SHP77 (cell line): Measurements from ENCODE around the gene DPYSL5.
A peak's percentile ranks its signal among the peaks of the same experiment; 100 is the strongest.
"Not testable (repeated sequence)": the region's sequence is repeated elsewhere in the genome, so short reads cannot be mapped to it uniquely, and the experiment has no call there.

Experiments
- DNase-seq, 2 experiments: peaks; one replicate each; lab custom pipeline; 2025; lab: John Stamatoyannopoulos, UW

DPYSL5 gene

DNA sequence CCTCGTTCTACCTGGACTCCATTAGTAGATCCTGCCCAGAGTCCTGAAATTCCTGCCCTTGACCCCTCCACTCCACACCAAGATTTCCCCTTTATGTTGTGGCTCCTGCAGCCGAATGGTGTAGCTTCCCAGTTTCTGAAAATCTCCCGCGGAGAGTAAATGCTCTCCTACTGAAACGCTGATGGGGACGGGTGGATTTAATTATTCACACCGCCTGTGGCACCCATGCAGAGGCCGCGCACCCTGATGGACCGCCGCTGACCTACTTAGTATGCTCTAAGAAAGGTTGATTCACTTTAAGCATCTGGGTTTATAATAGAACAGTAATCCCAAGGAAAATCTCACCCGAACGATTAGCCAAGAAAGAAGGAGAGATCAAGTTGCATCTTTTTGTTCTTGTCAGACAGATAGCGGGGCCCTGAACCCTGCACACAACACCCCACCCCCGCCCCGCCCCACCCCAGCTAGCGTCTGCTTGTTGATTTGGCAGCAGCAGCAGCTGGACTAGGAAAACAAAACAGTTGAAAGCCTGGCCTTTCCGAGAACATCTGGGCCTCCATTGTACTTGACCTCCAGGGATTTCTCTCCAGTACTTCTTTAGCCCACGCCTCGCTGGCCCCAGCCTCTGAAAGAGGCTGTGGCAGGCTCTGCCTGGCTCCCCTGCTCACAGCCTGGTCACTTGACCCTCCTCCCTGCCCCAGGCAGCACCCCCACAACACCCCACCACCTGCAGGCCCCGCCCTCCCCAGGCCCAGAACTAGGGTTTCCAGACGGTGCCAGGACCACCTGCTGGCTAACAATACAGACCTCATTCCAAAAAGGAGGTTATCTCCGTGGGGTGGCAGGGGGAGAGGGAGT lies 53.6 kb downstream of the DPYSL5 start:
- no peak for DNase-seq

DNA sequence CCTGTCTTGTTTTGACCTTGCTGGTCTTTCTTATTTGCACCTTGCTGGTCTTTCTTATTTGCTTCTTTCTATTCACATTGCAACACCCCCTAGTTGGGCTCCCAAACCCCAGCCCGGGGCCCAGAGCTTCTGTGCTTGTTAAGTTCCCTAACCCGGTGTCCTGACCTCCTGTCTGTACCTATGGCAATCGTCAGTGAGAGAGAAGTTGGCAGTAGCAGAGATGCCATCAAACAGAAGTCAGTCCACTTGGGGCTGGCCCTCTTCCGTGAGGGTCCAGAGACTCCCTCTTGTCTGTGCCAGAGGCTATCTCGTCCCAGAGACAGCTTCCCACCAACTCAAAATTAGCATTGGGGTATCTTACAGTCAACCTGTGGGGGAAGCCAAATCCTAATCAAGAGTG lies 55.7 kb downstream of the DPYSL5 start:
- DNase-seq, result no peak

DNA sequence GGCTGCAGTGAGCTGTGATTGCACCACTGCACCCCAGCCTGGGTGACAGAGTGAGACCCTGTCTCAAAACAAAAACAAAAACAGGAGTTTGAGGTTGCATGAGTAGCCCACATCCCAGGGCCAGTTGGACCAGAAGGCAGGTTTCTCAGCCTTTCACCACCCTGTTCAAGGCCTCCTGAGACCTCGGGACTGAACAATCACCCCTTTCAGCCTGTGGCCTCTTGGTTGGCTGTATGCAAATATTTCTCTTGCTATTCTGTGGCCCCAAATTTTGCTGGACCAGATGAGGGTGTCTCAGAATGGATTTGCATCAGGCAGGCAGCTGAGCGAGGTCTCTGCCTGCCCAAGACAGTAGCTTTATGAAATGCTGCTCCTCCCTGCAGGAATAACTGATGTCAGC lies 56.9 kb downstream of the DPYSL5 start:
- no peak for DNase-seq

DNA sequence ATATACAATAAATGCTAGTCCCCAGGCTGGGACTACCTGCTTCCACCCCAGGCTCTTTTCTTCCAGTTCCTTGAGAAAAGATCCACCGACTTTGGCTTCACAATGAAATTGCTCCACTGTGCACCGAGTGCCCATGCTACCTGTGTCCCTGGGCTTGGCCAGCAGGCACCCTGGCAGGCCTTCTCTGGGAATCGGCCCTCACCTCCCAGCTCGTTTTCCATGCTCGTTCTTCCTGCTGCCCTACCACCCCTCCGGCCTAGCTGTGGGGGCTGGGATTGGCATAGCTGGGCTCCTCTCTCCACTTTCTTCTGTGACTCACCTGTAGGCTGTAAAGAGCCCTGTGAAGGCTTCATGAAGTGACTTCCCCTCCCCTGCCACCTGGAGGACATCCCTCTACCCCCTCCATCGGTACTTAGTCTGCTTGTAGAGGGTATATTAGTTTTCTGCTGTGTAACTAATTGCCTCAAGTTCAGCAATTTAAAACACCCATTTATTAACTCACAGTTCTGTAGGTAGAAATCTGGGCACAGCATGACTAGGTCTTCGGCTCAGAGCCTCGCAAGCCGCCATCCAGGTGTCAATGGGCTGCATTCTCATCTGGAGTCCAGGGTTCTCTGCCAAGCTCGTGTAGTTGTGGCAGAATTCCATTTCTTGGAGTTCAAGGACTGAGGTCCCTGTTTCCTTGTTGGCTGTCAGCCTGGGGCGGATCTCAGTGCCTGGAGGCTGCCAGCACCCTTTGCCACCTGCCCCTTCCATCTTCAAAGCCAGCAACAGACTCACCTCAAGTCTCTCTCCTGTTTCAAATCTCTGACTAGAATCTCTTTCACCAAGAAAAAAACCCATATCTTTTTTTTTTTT lies 57.6 kb downstream of the DPYSL5 start:
- no peak for DNase-seq

DNA sequence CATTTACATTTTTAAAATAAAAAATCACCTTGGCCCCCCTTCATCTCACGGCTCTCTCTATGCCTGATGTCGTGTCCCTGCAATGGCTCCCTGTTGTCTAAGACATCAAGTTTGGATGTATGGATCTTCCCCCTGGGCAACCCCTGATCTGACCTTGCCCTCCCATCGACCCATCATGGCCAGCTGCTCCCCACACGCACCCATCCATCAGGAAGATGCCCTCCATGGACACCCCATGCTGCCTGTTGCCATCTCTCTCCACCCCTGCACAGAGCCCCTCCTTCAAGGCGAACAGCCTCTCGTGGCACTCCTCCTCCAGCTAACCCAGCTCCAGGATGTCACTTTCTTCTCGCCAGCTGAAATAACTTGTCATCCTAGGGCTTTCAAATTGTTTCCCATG lies 59.5 kb downstream of the DPYSL5 start:
- no peak for DNase-seq

DNA sequence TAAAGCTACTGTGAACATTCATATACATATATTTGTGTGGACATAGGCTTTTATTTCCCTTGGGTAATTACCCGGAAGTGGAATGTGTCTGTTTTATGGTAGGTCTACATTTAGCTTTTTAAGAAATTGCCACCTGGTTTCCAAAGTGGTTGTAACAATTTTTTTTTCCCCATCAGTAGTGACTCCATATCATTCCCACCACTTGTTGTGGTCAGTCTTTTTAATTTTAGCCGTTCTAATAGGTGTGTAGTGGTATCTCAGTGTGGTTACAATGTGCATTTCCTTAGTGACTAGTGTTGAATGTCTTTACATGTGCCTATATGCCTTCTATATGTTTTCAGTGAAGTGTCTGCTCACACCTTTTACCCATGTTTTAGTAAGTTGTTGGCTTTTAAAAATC lies 62.2 kb downstream of the DPYSL5 start:
- no peak for DNase-seq

DNA sequence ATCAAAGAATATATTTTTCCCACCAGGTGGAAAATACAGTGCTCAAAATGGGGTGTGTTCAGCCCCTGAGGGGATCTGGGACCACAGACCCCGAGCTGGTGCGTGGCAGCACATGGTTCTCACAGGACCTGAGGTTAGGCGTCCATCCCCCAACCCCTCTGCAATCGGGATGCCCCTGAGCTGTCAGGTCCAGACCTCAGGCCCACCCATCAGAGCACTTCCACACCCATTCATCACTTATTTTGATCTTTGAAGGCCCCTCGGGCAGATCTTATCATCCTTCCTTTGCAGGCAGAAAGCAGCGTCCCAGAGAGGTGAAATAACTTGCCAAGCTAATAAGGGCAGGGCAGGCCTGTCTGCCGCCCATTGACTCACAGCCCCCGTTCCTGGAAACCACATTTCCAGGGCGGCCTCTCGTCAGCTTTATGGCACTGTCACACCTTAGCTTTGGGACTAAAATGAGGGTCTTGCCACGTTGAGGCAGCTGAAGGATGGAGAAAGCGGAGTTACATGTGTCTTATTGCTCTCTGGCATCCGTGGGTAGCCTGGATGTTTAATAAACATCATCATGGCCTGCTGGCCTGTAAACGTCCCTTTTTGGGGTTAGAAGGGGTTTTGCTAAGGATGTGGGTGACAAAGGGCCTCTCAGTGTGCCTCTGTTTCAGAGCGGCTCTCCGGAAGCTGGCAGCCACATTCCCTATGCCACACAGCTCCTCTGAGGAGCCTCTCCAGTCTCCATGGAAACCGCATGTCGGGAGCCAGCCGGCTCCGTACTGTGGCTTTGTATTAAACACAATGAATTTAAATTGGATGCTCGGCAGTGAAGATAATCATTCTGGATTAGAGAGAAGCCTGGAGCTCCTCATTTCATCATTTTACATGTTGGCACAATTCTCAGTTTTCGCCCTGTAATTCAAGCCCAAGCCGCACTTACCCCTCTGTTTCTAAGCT lies 64.3 kb downstream of the DPYSL5 start:
- DNase-seq, result no peak

DNA sequence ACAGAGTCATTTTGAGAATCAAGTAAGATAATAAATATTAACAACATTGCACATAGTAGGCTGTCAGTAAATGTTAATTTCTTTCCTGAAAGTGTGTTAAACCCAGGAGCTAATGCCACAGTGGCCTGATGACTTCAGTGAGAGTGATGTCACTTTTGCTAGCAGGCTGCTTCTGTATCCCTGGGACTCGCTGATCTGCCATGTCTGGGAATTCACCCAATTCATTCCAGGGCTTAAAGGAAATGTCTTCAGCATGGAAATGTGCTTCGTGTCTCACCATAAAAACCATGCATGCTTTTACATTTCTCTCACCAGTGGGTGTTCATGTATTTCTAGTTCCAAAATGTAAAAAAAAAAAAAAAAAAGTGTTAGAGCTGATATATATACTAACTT lies 65.7 kb downstream of the DPYSL5 start:
- DNase-seq, result no peak

DNA sequence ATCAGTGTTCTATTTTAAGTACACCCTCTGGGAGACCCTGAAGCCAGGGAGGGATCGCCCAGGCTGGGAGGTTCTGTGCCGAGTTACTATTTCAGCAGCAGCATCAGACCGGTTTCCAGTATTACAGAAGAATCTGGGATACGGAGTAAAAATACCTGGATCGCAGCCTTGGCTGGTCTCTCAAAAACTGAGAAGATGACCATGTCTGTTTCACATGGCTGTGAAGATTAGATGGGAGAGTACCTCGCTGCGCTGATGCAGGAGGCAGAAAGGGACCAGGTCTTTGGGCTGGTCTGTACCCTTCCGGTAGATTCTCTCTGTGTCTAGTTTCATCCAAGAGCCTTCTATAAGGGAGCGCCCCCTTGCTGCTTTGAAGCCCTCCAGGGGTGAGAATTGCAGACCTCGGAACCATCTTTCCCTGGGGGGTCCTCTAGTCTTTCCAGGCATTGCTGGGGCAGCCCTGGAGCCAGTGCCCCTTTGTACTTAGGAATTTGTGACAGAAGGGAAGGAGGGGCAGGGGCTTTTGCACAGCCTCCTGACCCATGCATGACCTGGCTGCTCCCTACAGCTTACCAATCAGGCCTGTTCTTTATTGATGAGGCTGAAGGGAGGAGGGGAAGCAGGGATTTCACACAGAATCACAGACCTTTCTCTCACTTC lies 66.2 kb downstream of the DPYSL5 start:
- DNase-seq, result no peak

DNA sequence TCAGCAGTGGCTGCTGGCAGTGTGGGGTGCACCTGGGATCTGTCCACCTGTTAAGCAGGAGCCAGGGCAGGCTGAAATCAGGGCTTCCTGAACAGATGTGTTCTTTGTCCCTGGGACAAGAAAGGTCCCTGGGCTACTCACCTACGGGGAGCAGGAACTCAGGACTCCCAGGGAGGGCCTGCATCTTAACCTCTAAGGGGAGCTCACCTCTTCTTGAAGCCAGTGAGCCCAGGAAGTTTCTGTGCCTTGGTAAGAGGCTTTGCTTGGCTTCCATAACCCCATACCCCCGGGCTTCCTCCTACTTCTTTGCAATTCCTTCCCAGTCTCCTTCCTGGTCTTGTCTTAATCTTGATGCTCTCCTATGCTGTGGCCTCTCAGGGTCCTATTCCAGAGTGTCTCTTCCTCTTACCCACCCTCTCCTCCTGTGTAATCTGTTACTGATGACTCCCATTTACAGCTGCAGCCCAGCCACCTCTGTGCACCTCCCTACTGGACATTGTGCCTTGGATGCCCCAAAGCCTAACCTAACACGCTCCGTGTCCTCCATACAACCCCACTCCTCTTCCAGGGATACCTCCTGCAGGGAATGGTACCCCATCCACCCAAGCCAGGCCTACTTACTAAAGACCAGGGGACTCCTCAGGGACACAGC lies 66.9 kb downstream of the DPYSL5 start:
- DNase-seq, result no peak

DNA sequence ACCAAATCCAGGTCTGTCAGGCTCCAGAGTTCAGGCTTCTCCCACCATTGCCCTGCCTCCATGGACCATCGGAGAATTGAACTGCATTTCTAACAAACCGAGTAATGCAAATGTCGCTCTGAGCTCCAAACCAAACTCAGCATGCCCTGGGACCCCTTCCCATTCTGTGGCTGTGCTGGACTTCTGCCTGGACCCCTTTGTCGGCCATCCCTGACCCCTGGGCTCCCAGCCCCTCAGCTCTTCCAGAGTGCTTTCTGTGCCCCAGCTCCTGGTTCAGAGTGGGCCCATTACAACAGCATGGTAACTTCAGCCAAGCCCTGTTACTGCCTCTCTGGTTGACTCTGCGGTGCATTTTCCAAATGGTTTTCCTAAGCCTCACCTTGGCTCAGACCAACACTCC lies 67.4 kb downstream of the DPYSL5 start:
- no peak for DNase-seq

DNA sequence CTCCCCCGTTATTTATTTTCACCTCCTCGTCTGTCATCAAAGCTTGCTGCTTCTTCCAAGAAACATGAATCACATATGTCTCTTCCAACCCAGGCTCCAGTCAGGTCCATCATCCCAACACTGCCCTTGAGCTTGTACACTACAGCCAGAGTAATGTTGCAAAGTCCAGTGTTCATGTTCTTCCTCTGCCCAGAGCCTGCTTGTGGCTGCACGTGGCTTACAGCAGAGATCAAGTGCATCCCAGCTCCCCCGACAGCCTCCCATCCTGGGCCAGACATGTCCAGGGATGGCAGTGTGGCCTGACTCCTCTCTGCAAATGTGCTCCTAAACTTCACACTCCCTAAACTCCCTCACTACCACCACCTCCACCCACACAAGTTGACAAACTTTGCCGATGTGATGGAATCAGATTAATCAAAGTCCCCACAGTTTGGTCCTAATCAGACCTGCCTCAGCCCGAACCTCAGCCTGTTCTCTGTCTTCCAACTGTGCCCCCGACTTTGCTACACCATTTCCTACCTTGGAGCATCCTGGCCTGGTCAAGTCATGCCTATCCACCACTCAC lies 68.3 kb downstream of the DPYSL5 start:
- no peak for DNase-seq

DNA sequence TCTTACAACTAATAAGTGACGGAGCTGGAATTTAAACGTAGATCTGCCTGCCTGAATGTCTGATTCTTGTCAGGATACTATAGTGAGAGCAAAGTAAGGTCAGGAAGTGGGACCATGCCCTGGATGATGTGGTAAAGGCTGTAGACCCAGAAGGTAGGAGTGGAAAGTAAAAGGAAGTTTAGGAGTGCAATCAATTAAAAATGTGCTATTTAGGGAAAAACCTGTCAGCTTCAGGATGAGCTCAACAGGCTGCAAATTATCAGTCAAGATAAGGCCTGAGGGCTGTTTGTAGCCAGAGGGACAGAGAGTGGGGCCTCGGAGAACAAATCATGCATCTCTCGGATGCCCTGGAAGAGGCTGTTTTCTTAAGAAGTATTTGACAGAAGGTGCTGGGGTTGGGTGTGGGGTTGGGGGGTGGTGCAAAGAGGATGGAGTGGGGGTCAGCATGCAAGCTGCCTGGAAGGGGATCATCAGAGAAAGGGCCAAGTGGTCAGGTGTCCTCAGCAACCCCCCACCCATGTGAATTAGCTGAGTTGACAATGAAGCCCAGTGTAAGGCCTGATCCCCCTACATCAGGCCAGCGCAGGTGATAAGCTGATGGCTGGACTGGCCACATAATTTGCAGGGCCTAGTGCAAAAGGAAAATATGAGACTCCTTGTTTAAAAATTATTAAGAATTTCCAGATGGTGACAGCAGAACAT lies 69.4 kb downstream of the DPYSL5 start:
- DNase-seq, result no peak

DNA sequence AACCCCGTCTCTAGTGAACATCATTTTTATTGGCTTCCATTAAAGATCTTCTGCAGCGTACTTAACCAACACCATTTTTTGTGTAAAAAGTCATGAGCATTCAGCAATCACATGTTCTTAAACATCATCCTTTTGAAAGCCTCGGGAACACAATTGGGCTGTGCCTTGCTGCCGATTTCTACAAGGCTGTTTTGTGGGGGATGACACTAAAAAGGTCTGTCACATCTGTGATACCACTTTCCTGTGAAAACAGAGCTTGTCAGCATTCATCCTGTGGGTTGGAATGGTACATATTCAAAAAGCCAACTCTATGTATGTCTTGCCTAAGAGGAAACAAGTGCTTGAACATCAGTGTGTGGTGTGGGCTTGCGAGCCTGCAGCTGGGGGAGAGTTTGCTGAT lies 73.4 kb downstream of the DPYSL5 start:
- DNase-seq, result no peak

DNA sequence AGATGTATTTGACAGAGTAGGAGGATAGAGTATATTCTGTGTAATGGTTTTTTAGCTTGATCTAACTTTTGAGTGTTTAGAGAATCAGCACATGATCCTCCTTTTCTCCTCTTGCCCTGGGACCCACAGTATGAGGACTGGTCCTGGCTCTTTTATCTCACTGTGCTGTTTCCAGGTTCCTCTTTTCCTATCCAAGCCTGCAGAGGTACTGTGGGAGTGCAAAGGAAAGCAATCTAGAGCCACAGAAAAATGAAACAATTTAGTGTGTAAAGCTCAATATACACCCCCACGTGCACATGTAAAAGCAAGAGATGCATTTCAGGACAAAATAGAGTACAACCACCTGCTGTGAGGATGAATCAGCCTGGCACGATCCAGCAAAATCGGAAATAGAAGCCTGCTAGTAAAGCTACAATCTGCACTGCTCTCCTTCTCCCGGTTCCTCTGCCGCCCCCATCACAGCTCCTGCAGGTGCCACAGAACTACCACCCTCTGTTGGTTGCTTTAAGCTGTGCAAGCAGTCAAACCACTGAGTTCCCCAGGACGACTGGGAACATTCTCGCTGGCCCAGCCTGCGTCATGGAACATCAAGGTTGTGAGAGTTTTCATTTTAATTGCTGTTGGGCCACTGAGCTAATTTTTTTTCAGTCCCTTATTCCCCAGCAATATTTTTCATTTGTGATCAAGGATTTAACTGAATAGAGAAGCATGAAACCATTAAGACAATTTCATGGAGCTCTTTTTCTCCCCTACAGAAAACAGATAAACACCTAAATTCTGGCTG lies 74.7 kb downstream of the DPYSL5 start:
- DNase-seq, result peak; percentile 16 to 44

DNA sequence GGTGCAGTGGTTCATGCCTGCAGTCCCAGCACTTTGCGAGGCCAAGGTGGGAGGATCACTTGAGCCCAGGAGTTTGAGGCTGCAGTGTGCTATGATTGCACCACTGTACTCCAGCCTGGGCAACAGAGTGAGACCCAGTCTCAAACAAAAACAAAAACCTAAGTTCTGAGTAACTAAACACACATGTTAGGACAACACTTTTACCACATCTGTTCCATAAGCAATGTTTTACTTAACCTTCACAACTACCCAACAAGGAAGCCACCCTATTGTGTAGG lies 75.2 kb downstream of the DPYSL5 start:
- not testable (repeated sequence) for DNase-seq

DNA sequence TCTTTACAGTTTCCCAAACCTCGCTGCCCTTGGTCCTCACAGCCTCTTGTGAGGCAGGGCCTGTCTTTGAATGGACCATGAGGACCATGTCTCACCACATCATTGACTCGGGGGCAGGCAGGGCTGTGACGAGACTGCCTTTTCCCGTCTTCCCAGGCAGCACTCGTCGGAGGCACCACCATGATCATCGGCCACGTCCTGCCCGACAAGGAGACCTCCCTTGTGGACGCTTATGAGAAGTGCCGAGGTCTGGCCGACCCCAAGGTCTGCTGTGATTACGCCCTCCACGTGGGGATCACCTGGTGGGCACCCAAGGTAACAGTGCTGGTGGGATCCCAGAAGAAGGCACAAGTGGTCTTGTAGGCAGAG lies 76.8 kb downstream of the DPYSL5 start:
- DNase-seq, result no peak

DNA sequence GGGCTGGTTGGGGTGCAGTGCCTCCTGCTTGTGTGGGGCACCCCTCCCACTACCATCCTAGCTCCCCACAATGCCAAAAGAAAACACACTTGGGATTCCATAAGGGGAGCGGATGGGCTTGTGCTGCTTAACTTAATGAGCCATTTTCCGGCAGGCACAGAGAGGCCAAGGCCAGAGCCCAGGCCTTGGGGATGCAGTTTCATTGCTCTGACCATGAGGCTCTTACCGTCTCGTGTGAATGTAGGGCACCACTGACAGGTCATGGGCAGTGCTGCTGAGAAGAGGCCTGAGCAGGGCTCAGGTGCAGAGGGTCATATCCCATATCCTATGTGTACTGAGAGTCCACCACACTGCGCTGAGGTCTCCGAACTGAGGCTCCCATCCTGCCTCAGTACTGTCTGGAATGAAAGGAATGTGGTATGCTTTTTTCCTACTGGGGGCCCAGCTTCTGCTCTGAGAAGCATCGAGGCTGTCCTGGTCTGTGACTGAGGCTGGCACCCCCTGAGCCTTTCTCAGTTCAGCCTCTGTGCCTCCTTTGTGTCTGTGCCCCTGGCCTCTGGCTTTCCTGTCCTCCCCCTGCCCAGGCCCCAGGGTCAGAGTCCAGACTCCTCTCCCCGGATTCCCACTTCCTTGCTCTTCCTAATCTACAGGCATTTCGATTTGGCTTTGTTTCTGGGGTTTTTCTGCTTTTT lies 77.3 kb downstream of the DPYSL5 start:
- DNase-seq, result no peak

DNA sequence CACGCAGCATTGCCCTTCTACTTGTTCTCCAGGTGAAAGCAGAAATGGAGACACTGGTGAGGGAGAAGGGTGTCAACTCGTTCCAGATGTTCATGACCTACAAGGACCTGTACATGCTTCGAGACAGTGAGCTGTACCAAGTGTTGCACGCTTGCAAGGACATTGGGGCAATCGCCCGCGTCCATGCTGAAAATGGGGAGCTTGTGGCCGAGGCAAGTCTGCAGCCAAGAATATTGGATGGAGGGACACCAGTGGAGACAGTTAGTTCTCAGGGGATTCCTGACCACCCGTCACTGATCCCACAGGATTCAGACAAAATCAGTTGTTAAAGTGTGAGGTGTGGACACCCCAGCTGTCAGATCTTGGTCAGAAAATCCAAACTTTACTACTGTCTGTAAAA lies 79.3 kb downstream of the DPYSL5 start:
- DNase-seq, result no peak
